ENCODE results near the gene OMD. TPM values are rescaled to one million over a fixed set of nuclear protein-coding genes. Genes with fewer than 3 reads are reported as not detected.

Gene OMD
- polyA plus RNA-seq, 1 of the 3 experiments (the other 2 are of a cell fraction): not detected

- TF ChIP-seq YY1 (IDR thresholded peaks at IDR 0.05; ENCODE audit: low read depth) (no peak), JUND (IDR thresholded peaks at IDR 0.05) (no peak), EZH2phosphoT487 (IDR thresholded peaks at IDR 0.05; ENCODE audit: borderline replicate concordance, low read depth) (no peak)
Observed at GRCh38 chr9:92406477-92406876, 17.8 kb downstream of the OMD start (continued).

- TF ChIP-seq RXRA (IDR thresholded peaks at IDR 0.05; ENCODE audit: borderline replicate concordance, low read depth): no peak
- no peak for TF ChIP-seq FOSL2 (IDR thresholded peaks at IDR 0.05; ENCODE audit: borderline replicate concordance, low read depth)
- no peak for TF ChIP-seq RCOR1 (IDR thresholded peaks at IDR 0.05; ENCODE audit: low read length)
- no peak for TF ChIP-seq SMC3 (IDR thresholded peaks at IDR 0.05; ENCODE audit: low read depth, low read length)
- no peak for TF ChIP-seq FOXJ3 (CRISPR knock-in tag; IDR thresholded peaks at IDR 0.05)
- no peak for TF ChIP-seq TCF12 (IDR thresholded peaks at IDR 0.05)
- TF ChIP-seq CTCF (IDR thresholded peaks at IDR 0.05): no peak
- Histone ChIP-seq H3K4me3 (ENCODE audit: low read depth in 2 of 2, low read length in 1 of 2) (no peak overlapping the region), H3K27me3 (ENCODE audit: insufficient read depth) (no peaks in the 10 kb centered on the region), H3K27ac (ENCODE audit: low read depth in 2 of 2, low read length in 1 of 2) (no peak overlapping the region), H3K79me2 (ENCODE audit: insufficient read depth) (no peaks in the 10 kb centered on the region), H3K9me2 (no peaks in the 10 kb centered on the region), H3K9me3 (no peaks in the 10 kb centered on the region), H4K20me1 (ENCODE audit: insufficient read depth) (no peaks in the 10 kb centered on the region), H3K9ac (no peak overlapping the region), H3K36me3 (replicated peaks in 1 of 2; ENCODE audit: control insufficient read depth in 1 of 2, insufficient read depth in 2 of 2, low read length in 1 of 2) (no peaks in the 10 kb centered on the region), H2AFZ (ENCODE audit: low read depth) (no peak overlapping the region), H3F3A (replicated peaks; ENCODE audit: insufficient read depth) (no peaks in the 10 kb centered on the region), H3K4me1 (ENCODE audit: control insufficient read depth in 1 of 2, insufficient read depth in 2 of 2, low read depth in 1 of 2, low read length in 1 of 2) (peaks cover 8 to 15% of the 10 kb centered on the region in 2 experiments), H3K4me2 (no peak overlapping the region)
- ChIA-PET CTCF (no interaction called here), POLR2A (no interaction called here)
- no peak for DNase-seq
- WGBS (ENCODE audit: low lambda C conversion rate): 84% methylated on average over 4 of the region's 4 CpGs
Observed at GRCh38 chr9:92405818-92406217, 18.5 kb downstream of the OMD start.

GRCh38 chr9:92404042-92404836 is 20.0 kb downstream of the OMD start, which contains the start of gene OGN:
Gene OGN (minus strand): TSS chr9:92404578. CDS start chr9:92403407, 1,171 bp downstream.
- no peaks in the 10 kb centered on the region for H3K36me3 ChIP-seq (replicated peaks in 1 of 2; ENCODE audit: control insufficient read depth in 1 of 2, insufficient read depth in 2 of 2, low read length in 1 of 2)
- H3K4me3 ChIP-seq (ENCODE audit: low read depth in 2 of 2, low read length in 1 of 2): no peak within 1 kb of the TSS
- H3K4me1 ChIP-seq (ENCODE audit: control insufficient read depth in 1 of 2, insufficient read depth in 2 of 2, low read depth in 1 of 2, low read length in 1 of 2): peaks cover 3 to 7% of the 10 kb centered on the region in 2 experiments; a peak in 3 of 4 replicates
- H3K27ac ChIP-seq (ENCODE audit: low read depth in 2 of 2, low read length in 1 of 2): 0 out of 4 replicates have a peak within 1 kb of the TSS, but pooled peaks of 1 of the 2 experiments have one; percentile 7
- H3K79me2 ChIP-seq (ENCODE audit: insufficient read depth): no peaks in the 10 kb centered on the region
- no peaks in the 10 kb centered on the region for H3K9me2 ChIP-seq
- ChIA-PET POLR2A (no interaction called here), CTCF (interaction anchor here (1.7 kb wide), 1 partner anchor 76 kb away, joined by 4 read pairs; no protein-coding TSS in a partner anchor)
- H3K9me3 ChIP-seq: no peaks in the 10 kb centered on the region
- H3K9ac ChIP-seq: no peak within 1 kb of the TSS
- H3K27me3 ChIP-seq (ENCODE audit: insufficient read depth): no peaks in the 10 kb centered on the region
- DNase-seq: no peak
- TF ChIP-seq MEF2A (IDR thresholded peaks at IDR 0.05; ENCODE audit: borderline replicate concordance, low read depth): no peak
- no peak for TF ChIP-seq SIN3A (IDR thresholded peaks at IDR 0.05; ENCODE audit: borderline replicate concordance, low read depth, low read length)
- TF ChIP-seq GABPA (IDR thresholded peaks at IDR 0.05; ENCODE audit: low read depth): no peak
- TF ChIP-seq FOXJ3 (CRISPR knock-in tag; IDR thresholded peaks at IDR 0.05): no peak
- H3K4me2 ChIP-seq: no peak within 1 kb of the TSS
- 89% methylated on average over 5 of the region's 5 CpGs for WGBS (ENCODE audit: low lambda C conversion rate)
- no peaks in the 10 kb centered on the region for H4K20me1 ChIP-seq (ENCODE audit: insufficient read depth)
- no peaks in the 10 kb centered on the region for H3F3A ChIP-seq (replicated peaks; ENCODE audit: insufficient read depth)
- no peak within 1 kb of the TSS for H2AFZ ChIP-seq (ENCODE audit: low read depth)

Data from SK-N-SH (cell line).